Measurements from ENCODE around the gene CLNK. TPM values are rescaled to one million over a fixed set of nuclear protein-coding genes. Genes with fewer than 3 reads are reported as not detected.

Gene CLNK
- total RNA-seq, 1 experiment from 2014 or later = not detected

DNA sequence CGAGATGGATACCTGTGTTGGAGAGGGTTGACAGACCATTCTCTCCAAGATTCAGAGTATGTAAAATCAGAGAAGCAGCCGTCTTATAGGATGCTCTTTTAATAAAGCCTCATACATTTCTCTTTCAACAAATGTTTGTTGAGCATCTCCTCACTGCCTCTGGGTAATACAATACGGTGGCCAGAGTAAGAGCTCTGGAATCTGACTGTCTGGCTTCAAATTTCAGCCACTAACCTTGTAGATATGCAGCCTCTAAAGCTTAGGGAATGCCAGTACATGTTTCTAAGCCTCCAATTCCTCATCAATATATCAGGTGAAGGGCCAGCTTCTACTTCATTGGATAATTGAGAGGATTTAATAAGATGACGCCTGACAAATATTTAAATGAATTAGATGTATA lies 61.3 kb downstream of the CLNK start:
- no peaks in the 10 kb centered on the region for H3K36me3 ChIP-seq (ENCODE audit: control insufficient read depth in 1 of 2, insufficient read depth in 2 of 2, low read length in 2 of 2)
- H3K4me3 ChIP-seq (replicated peaks in 1 of 2; ENCODE audit: low read depth in 1 of 2, low read length in 2 of 2) = no peak overlapping the region
- H3K27me3 ChIP-seq (ENCODE audit: insufficient read depth, low read length) = peaks cover 5% of the 10 kb centered on the region; the same call in 1 of the 2 replicates
- ChIA-PET RAD21 (ENCODE audit: low non-redundant PET in 1 of 2, low total read pairs in 2 of 2, uncharacterized antibody in 2 of 2, unreplicated experiment in 2 of 2) (no interaction called here), CTCF (no interaction called here), POLR2A (no interaction called here)
- ATAC-seq = no peak
- no peaks in the 10 kb centered on the region for H3K9me2 ChIP-seq (ENCODE audit: insufficient read depth)
- no peaks in the 10 kb centered on the region for H3K79me2 ChIP-seq (ENCODE audit: insufficient read depth, low read length)
- H3K4me1 ChIP-seq (ENCODE audit: control insufficient read depth in 1 of 2, insufficient read depth in 2 of 2, low read length in 2 of 2) = peaks cover 8 to 10% of the 10 kb centered on the region in 2 experiments; a peak in 3 of 4 replicates
- no peak overlapping the region for H3K27ac ChIP-seq (ENCODE audit: low read depth, low read length)
- no peaks in the 10 kb centered on the region for H4K20me1 ChIP-seq (ENCODE audit: insufficient read depth)
- BruUV-seq (replicated peaks) = no TSS peak
- H3K9ac ChIP-seq (ENCODE audit: low read length) = no peak overlapping the region
- H3K4me2 ChIP-seq (ENCODE audit: low read length) = no peak overlapping the region
- DNase-seq (ENCODE audit: low read depth, low spot score) = no peak
- no peak overlapping the region for H2AFZ ChIP-seq (ENCODE audit: low read depth, low read length, poor library complexity, severe bottlenecking)
- H3K9me3 ChIP-seq (ENCODE audit: control insufficient read depth in 1 of 2, insufficient read depth in 1 of 2, low read depth in 1 of 2, low read length in 2 of 2) = no peaks in the 10 kb centered on the region
- intact Hi-C loops (cut with micrococcal nuclease) = no loop called here
- no peak for TF ChIP-seq CEBPB (IDR thresholded peaks at IDR 0.05; ENCODE audit: low read depth)
- no peak for TF ChIP-seq SRF (IDR thresholded peaks at IDR 0.05; ENCODE audit: low read depth)
- no peak for TF ChIP-seq MAX (IDR thresholded peaks at IDR 0.05)
- no peak for TF ChIP-seq POLR2AphosphoS5 (IDR thresholded peaks at IDR 0.05; ENCODE audit: low read depth, low read length)
- TF ChIP-seq, protein P1, sequence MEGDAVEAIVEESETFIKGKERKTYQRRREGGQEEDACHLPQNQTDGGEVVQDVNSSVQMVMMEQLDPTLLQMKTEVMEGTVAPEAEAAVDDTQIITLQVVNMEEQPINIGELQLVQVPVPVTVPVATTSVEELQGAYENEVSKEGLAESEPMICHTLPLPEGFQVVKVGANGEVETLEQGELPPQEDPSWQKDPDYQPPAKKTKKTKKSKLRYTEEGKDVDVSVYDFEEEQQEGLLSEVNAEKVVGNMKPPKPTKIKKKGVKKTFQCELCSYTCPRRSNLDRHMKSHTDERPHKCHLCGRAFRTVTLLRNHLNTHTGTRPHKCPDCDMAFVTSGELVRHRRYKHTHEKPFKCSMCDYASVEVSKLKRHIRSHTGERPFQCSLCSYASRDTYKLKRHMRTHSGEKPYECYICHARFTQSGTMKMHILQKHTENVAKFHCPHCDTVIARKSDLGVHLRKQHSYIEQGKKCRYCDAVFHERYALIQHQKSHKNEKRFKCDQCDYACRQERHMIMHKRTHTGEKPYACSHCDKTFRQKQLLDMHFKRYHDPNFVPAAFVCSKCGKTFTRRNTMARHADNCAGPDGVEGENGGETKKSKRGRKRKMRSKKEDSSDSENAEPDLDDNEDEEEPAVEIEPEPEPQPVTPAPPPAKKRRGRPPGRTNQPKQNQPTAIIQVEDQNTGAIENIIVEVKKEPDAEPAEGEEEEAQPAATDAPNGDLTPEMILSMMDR (IDR thresholded peaks at IDR 0.05 in 2 of 3, conservative IDR thresholded peaks at IDR 0.05 in 1 of 3; ENCODE audit: borderline replicate concordance in 1 of 3, insufficient read depth in 1 of 3, low read depth in 2 of 3, low read length in 2 of 3) = no peak
- TF ChIP-seq EZH2 (IDR thresholded peaks at IDR 0.05) = no peak
- TF ChIP-seq ZNF274 (IDR thresholded peaks at IDR 0.05; ENCODE audit: low read depth, low read length) = no peak
- no peak for TF ChIP-seq SIN3A (IDR thresholded peaks at IDR 0.05; ENCODE audit: low read depth)
- TF ChIP-seq EGR1 (IDR thresholded peaks at IDR 0.05; ENCODE audit: low read depth) = no peak
- no peak for TF ChIP-seq ATF3 (IDR thresholded peaks at IDR 0.05)
- TF ChIP-seq YY1 (IDR thresholded peaks at IDR 0.05; ENCODE audit: extremely low read depth, insufficient replicate concordance, low read depth, low read length) = no peak
- TF ChIP-seq JUND (IDR thresholded peaks at IDR 0.05) = no peak
- TF ChIP-seq, protein P2, sequence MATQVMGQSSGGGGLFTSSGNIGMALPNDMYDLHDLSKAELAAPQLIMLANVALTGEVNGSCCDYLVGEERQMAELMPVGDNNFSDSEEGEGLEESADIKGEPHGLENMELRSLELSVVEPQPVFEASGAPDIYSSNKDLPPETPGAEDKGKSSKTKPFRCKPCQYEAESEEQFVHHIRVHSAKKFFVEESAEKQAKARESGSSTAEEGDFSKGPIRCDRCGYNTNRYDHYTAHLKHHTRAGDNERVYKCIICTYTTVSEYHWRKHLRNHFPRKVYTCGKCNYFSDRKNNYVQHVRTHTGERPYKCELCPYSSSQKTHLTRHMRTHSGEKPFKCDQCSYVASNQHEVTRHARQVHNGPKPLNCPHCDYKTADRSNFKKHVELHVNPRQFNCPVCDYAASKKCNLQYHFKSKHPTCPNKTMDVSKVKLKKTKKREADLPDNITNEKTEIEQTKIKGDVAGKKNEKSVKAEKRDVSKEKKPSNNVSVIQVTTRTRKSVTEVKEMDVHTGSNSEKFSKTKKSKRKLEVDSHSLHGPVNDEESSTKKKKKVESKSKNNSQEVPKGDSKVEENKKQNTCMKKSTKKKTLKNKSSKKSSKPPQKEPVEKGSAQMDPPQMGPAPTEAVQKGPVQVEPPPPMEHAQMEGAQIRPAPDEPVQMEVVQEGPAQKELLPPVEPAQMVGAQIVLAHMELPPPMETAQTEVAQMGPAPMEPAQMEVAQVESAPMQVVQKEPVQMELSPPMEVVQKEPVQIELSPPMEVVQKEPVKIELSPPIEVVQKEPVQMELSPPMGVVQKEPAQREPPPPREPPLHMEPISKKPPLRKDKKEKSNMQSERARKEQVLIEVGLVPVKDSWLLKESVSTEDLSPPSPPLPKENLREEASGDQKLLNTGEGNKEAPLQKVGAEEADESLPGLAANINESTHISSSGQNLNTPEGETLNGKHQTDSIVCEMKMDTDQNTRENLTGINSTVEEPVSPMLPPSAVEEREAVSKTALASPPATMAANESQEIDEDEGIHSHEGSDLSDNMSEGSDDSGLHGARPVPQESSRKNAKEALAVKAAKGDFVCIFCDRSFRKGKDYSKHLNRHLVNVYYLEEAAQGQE (IDR thresholded peaks at IDR 0.05; ENCODE audit: low read depth) = no peak

Data from HCT116 (cell line).